HCT116 (cell line): Measurements from ENCODE around the gene VPS45. TPM values are rescaled to one million over a fixed set of nuclear protein-coding genes. Genes with fewer than 3 reads are reported as not detected.

ENCODE experiments used
- ATAC-seq: fragments of 200-7000 bp; cut with Tn5 transposase; 2 replicates; pipeline ENCODE4 v1.9.1; 2020; ENCODE audit warnings: mild to moderate bottlenecking, moderate library complexity
- BruUV-seq: library from RNA; stranded (reverse); fragments of 400-500 nt; replicated peaks from 2 replicates; lab custom pipeline; 2021; lab: Mats Ljungman, UMichigan
- CTCF ChIA-PET: fragments of 300-600 bp; sonication (Branson Sonifier 250); formaldehyde crosslinking; loops from one replicate; lab custom pipeline; 2021; ENCODE audit warnings: antibody characterized with exemption; lab: Charles Lee
- POLR2A ChIA-PET: fragments of 300-600, 350-600 bp; sonication (Branson Sonifier 250); formaldehyde crosslinking; loops from one replicate; lab custom pipeline; 2021; ENCODE audit warnings: antibody characterized with exemption; lab: Charles Lee
- RAD21 ChIA-PET, 2 experiments: fragments of 300-600 bp; sonication (Branson Sonifier 250); formaldehyde crosslinking; loops; one replicate each; lab custom pipeline; 2023; ENCODE audit warnings: low total read pairs in 2 of 2; ENCODE audit not compliant: uncharacterized antibody in 2 of 2, unreplicated experiment in 2 of 2, low non-redundant PET in 1 of 2; lab: Charles Lee
- DNase-seq: peaks from one replicate; pipeline ENCODE4 v3.0.0-alpha.2; 2010; ENCODE audit warnings: low read depth, low spot score
- H2AFZ ChIP-seq: fragments of 200-600 bp; shearing (Covaris generic), sonication (generic); 2 replicates; pipeline ENCODE4 v1.6.1; 2017; ENCODE audit warnings: low read depth, mixed run types, mixed read lengths, antibody characterized with exemption, low read length; ENCODE audit not compliant: poor library complexity, severe bottlenecking
- H3K27ac ChIP-seq: 2 replicates; pipeline ENCODE4 v1.5.1; 2012; ENCODE audit warnings: low read depth, low read length
- H3K27me3 ChIP-seq: fragments of 200-600 bp; sonication (generic); 2 replicates; pipeline ENCODE4 v1.6.1; 2016; ENCODE audit warnings: mixed run types, low read length, mixed read lengths; ENCODE audit not compliant: insufficient read depth
- H3K36me3 ChIP-seq, 2 experiments: fragments of 200-500 bp in 1 of 2; fragments of 200-600 bp in 1 of 2; sonication (Bioruptor generic) in 1 of 2; sonication (generic) in 1 of 2; 2 replicates each; pipeline versions ENCODE4 v1.5.1 to v1.6.1; 2014 to 2016; ENCODE audit warnings: low read length in 2 of 2, inconsistent platforms in 1 of 2, mixed read lengths in 1 of 2, mixed run types in 1 of 2; ENCODE audit not compliant: insufficient read depth in 2 of 2, control insufficient read depth in 1 of 2
- H3K4me1 ChIP-seq, 2 experiments: fragments of 200-600 bp in 1 of 2; sonication (generic) in 1 of 2; 2 replicates each; pipeline versions ENCODE4 v1.5.1 to v1.6.1; 2012 to 2017; ENCODE audit warnings: low read length in 2 of 2, inconsistent platforms in 1 of 2, mild to moderate bottlenecking in 1 of 2, mixed read lengths in 1 of 2, mixed run types in 1 of 2, moderate library complexity in 1 of 2; ENCODE audit not compliant: insufficient read depth in 2 of 2, control insufficient read depth in 1 of 2
- H3K4me2 ChIP-seq: fragments of 200-600 bp; sonication (generic); 2 replicates; pipeline ENCODE4 v1.6.1; 2017; ENCODE audit warnings: mixed run types, low read length, mixed read lengths
- H3K4me3 ChIP-seq, 2 experiments: fragments of 200-600 bp in 1 of 2; sonication (generic) in 1 of 2; replicated peaks in 1 of 2; 2 replicates each; pipeline ENCODE4 v1.5.1; 2011 to 2016; ENCODE audit warnings: low read length in 2 of 2, control low read depth in 1 of 2, low read depth in 1 of 2, mild to moderate bottlenecking in 1 of 2, mixed read lengths in 1 of 2, mixed run types in 1 of 2
- H3K79me2 ChIP-seq: fragments of 200-600 bp; sonication (generic); 2 replicates; pipeline ENCODE4 v1.6.1; 2017; ENCODE audit warnings: mild to moderate bottlenecking, mixed run types, low read length, moderate library complexity, mixed read lengths; ENCODE audit not compliant: insufficient read depth
- H3K9ac ChIP-seq: fragments of 200-600 bp; sonication (generic); 2 replicates; pipeline ENCODE4 v1.6.1; 2016; ENCODE audit warnings: low read length, mixed read lengths
- H3K9me2 ChIP-seq: fragments of 200-600 bp; sonication (generic), shearing (Covaris generic); 2 replicates; pipeline ENCODE4 v1.6.1; 2017; ENCODE audit warnings: mixed run types, mild to moderate bottlenecking, moderate library complexity; ENCODE audit not compliant: insufficient read depth
- H3K9me3 ChIP-seq, 2 experiments: fragments of 200-500 bp in 1 of 2; fragments of 200-600 bp in 1 of 2; sonication (Bioruptor generic) in 1 of 2; sonication (generic) in 1 of 2; 2 replicates each; pipeline ENCODE4 v1.6.1; 2014 to 2017; ENCODE audit warnings: low read length in 2 of 2, mixed read lengths in 2 of 2, inconsistent platforms in 1 of 2, low read depth in 1 of 2, mild to moderate bottlenecking in 1 of 2, mixed run types in 1 of 2, moderate library complexity in 1 of 2; ENCODE audit not compliant: control insufficient read depth in 1 of 2, insufficient read depth in 1 of 2
- H4K20me1 ChIP-seq: fragments of 200-600 bp; sonication (generic), shearing (Covaris generic); 2 replicates; pipeline ENCODE4 v1.6.1; 2017; ENCODE audit warnings: mixed run types, mild to moderate bottlenecking, moderate library complexity; ENCODE audit not compliant: insufficient read depth
- CBX3 ChIP-seq: IDR thresholded peaks from 2 replicates; pipeline ENCODE4 v1.6.1; 2012; ENCODE audit warnings: low read depth
- CEBPB ChIP-seq: IDR thresholded peaks from 2 replicates; pipeline ENCODE4 v1.6.1; 2012; ENCODE audit warnings: low read depth
- CTCF ChIP-seq, 3 experiments: fragments of 200-600 bp in 1 of 3; sonication (generic) in 1 of 3; IDR thresholded peaks in 2 of 3; conservative IDR thresholded peaks in 1 of 3; 2 replicates each; pipeline ENCODE4 v1.5.1; 2012 to 2017; ENCODE audit warnings: low read depth in 2 of 3, low read length in 2 of 3, antibody characterized with exemption in 1 of 3, borderline replicate concordance in 1 of 3, control low read depth in 1 of 3, mild to moderate bottlenecking in 1 of 3, mixed read lengths in 1 of 3, mixed run types in 1 of 3, moderate library complexity in 1 of 3; ENCODE audit not compliant: insufficient read depth in 1 of 3
- EGR1 ChIP-seq: IDR thresholded peaks from 2 replicates; pipeline ENCODE4 v1.6.1; 2012; ENCODE audit warnings: low read depth
- ELF1 ChIP-seq: IDR thresholded peaks from 2 replicates; pipeline ENCODE4 v1.6.1; 2012; ENCODE audit warnings: low read depth, borderline replicate concordance
- EZH2 ChIP-seq: fragments of 200-600 bp; sonication (generic); IDR thresholded peaks from 2 replicates; pipeline ENCODE4 v1.6.1; 2017; ENCODE audit warnings: antibody characterized with exemption, mixed run types
- EZH2phosphoT487 ChIP-seq: fragments of 200-600 bp; IDR thresholded peaks from 2 replicates; pipeline ENCODE4 v1.6.1; 2018; ENCODE audit warnings: antibody characterized with exemption, borderline replicate concordance
- FOSL1 ChIP-seq: IDR thresholded peaks from 2 replicates; pipeline ENCODE4 v1.6.1; 2012; ENCODE audit warnings: low read depth
- JUND ChIP-seq: IDR thresholded peaks from 2 replicates; pipeline ENCODE4 v1.6.1; 2012
- MAX ChIP-seq: IDR thresholded peaks from 2 replicates; pipeline ENCODE4 v1.6.1; 2012
- SIN3A ChIP-seq: IDR thresholded peaks from 2 replicates; pipeline ENCODE4 v1.6.1; 2012; ENCODE audit warnings: low read depth
- SP1 ChIP-seq: IDR thresholded peaks from 2 replicates; pipeline ENCODE4 v1.6.1; 2012; ENCODE audit warnings: low read depth
- SRF ChIP-seq: IDR thresholded peaks from 2 replicates; pipeline ENCODE4 v1.6.1; 2012; ENCODE audit warnings: low read depth
- YY1 ChIP-seq: IDR thresholded peaks from 2 replicates; pipeline ENCODE4 v1.6.1; 2011; ENCODE audit warnings: low read length, low read depth, moderate library complexity, mild to moderate bottlenecking; ENCODE audit not compliant: insufficient replicate concordance; ENCODE audit errors: extremely low read depth
- ZBTB33 ChIP-seq: IDR thresholded peaks from 2 replicates; pipeline ENCODE4 v1.6.1; 2011; ENCODE audit warnings: mild to moderate bottlenecking, low read length, moderate library complexity; ENCODE audit not compliant: insufficient replicate concordance; ENCODE audit errors: extremely low read depth
- ZFX ChIP-seq: fragments of 450-650 bp; IDR thresholded peaks from 2 replicates; pipeline ENCODE4 v1.6.1; 2017
- ZNF274 ChIP-seq: fragments of 200-500 bp; sonication (Bioruptor generic); IDR thresholded peaks from 2 replicates; pipeline ENCODE4 v1.6.1; 2014; ENCODE audit warnings: mild to moderate bottlenecking, low read depth, low read length, inconsistent platforms
- intact Hi-C: fragments of 100-400 bp; cut with micrococcal nuclease; formaldehyde crosslinking; loops from 2 replicates; pipeline ENCODE4 v1.10.0; 2022
- total RNA-seq: library from RNA; stranded (reverse); gene quantifications from one replicate; pipeline ENCODE4 v1.2.1, GENCODE V29; 2021; ENCODE audit not compliant: unreplicated experiment

Gene VPS45
- total RNA-seq, 1 experiment from 2014 or later = 28.1 TPM

GRCh38 chr1:150076985-150077384 is 9.4 kb downstream of the VPS45 start:
- no peak overlapping the region for H2AFZ ChIP-seq
- POLR2A ChIA-PET = no interaction called here
- no peak for TF ChIP-seq SP1
- TF ChIP-seq CTCF (IDR thresholded peaks at IDR 0.05 in 2 of 3, conservative IDR thresholded peaks at IDR 0.05 in 1 of 3; ENCODE audit: borderline replicate concordance in 1 of 3, insufficient read depth in 1 of 3, low read depth in 2 of 3, low read length in 2 of 3) = no peak
- no peak for TF ChIP-seq ZFX
- no peak for TF ChIP-seq EZH2phosphoT487
- no peak for TF ChIP-seq MAX
- TF ChIP-seq EZH2 = no peak
- TF ChIP-seq CEBPB = no peak
- TF ChIP-seq ZNF274 = no peak
- TF ChIP-seq YY1 = no peak
- no peak for TF ChIP-seq FOSL1
- TF ChIP-seq CBX3 = no peak
- no peak for TF ChIP-seq ELF1
- TF ChIP-seq SIN3A = no peak
- TF ChIP-seq ZBTB33 = no peak
- no peak for TF ChIP-seq EGR1
- TF ChIP-seq SRF = no peak
- no peak for TF ChIP-seq JUND
- H3K4me1 ChIP-seq = no peaks in the 10 kb centered on the region
- CTCF ChIA-PET = no interaction called here
- H3K36me3 ChIP-seq = peaks cover 15 to 22% of the 10 kb centered on the region in 2 experiments; a peak in 3 of 4 replicates
- no peak overlapping the region for H3K4me3 ChIP-seq
- H3K27me3 ChIP-seq = no peaks in the 10 kb centered on the region
- no peaks in the 10 kb centered on the region for H3K9me3 ChIP-seq
- no peaks in the 10 kb centered on the region for H4K20me1 ChIP-seq
- RAD21 ChIA-PET = no interaction called here
- intact Hi-C loops = no loop called here
- H3K27ac ChIP-seq = no peak overlapping the region
- DNase-seq (no peak), ATAC-seq (no peak)
- no peaks in the 10 kb centered on the region for H3K9me2 ChIP-seq
- BruUV-seq = no TSS peak
- no peak overlapping the region for H3K9ac ChIP-seq
- H3K4me2 ChIP-seq = no peak overlapping the region
- H3K79me2 ChIP-seq = no peaks in the 10 kb centered on the region
